ENCODE results near the gene C3.

DNA sequence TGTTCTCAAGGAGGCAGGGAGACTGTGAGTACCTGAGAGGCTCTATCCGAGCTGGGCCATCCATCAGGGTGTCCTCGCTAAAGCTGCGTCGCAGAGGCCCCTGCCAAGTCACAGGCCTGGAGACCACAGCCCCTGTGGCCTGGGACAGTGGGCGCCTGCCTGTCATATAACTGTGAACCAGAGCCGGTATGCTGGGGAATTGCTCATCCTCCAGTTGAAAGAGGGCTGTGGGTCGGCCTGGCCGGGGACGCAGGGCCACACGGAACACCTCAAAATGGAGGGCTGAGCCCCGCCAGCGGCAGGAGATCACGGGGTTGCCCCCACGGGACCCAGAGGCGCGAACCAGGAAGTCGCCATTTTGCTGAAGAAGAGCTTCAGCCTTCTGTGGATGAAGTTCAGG, 40.2 kb upstream of the C3 start:
- no peak for TF ChIP-seq CTCF (conservative IDR thresholded peaks at IDR 0.05; ENCODE audit: low read depth in 2 of 2)
- TF ChIP-seq NANOG (IDR thresholded peaks at IDR 0.05; ENCODE audit: borderline replicate concordance), result no peak
- no peak for TF ChIP-seq EZH2phosphoT487 (IDR thresholded peaks at IDR 0.05; ENCODE audit: unreplicated experiment)
- TF ChIP-seq POLR2AphosphoS5 (IDR thresholded peaks at IDR 0.05; ENCODE audit: low read depth), result no peak
- no peak for TF ChIP-seq EZH2 (IDR thresholded peaks at IDR 0.05; ENCODE audit: low read depth, unreplicated experiment)
- no peak for TF ChIP-seq CREB1 (CRISPR knock-in tag; IDR thresholded peaks at IDR 0.05; ENCODE audit: low read depth)

Measured in GM23338 (cell line).